ENCODE measurements around the gene KIDINS220. TPM values are rescaled to one million over a fixed set of nuclear protein-coding genes. Genes with fewer than 3 reads are reported as not detected.

The KIDINS220 gene
- total and polyA plus RNA-seq, 9 of the 15 experiments (the other 6 are each of a cell fraction or from before 2014, with no cell fraction given), result 15.2 to 48.0 (median 34.4) TPM

DNA sequence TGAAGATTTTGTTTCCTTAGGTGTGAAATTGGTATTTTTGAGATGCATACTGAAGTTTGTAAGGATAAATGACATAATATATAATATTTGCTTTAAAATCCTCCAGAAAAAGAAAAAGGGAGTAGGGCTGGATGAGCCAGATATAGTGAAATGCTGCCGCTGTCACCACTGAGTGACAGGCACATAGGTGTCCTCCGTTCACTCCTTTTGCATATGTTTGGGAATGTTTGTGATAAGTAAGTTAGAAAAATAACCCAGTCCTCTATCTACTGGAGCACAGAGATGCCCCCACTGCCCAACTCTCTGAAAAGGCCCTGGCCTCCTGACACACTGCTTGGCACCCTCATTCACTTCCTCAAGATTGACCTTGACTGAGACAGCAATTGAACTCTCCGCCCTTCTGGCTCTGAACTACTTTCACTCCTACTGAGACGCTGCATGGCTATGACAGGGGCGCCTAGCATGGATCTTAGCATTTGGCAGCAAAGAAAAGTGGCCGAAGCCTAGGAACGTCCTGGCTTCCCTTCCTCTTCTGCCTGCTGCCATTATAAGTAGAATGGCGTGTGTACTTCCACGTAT is 145.5 kb downstream of the KIDINS220 start (continued):
- TF ChIP-seq TCF3 (CRISPR knock-in tag; IDR thresholded peaks at IDR 0.05), result peak; percentile 49; the same call in 1 of the 2 replicates
- TF ChIP-seq, protein P1, sequence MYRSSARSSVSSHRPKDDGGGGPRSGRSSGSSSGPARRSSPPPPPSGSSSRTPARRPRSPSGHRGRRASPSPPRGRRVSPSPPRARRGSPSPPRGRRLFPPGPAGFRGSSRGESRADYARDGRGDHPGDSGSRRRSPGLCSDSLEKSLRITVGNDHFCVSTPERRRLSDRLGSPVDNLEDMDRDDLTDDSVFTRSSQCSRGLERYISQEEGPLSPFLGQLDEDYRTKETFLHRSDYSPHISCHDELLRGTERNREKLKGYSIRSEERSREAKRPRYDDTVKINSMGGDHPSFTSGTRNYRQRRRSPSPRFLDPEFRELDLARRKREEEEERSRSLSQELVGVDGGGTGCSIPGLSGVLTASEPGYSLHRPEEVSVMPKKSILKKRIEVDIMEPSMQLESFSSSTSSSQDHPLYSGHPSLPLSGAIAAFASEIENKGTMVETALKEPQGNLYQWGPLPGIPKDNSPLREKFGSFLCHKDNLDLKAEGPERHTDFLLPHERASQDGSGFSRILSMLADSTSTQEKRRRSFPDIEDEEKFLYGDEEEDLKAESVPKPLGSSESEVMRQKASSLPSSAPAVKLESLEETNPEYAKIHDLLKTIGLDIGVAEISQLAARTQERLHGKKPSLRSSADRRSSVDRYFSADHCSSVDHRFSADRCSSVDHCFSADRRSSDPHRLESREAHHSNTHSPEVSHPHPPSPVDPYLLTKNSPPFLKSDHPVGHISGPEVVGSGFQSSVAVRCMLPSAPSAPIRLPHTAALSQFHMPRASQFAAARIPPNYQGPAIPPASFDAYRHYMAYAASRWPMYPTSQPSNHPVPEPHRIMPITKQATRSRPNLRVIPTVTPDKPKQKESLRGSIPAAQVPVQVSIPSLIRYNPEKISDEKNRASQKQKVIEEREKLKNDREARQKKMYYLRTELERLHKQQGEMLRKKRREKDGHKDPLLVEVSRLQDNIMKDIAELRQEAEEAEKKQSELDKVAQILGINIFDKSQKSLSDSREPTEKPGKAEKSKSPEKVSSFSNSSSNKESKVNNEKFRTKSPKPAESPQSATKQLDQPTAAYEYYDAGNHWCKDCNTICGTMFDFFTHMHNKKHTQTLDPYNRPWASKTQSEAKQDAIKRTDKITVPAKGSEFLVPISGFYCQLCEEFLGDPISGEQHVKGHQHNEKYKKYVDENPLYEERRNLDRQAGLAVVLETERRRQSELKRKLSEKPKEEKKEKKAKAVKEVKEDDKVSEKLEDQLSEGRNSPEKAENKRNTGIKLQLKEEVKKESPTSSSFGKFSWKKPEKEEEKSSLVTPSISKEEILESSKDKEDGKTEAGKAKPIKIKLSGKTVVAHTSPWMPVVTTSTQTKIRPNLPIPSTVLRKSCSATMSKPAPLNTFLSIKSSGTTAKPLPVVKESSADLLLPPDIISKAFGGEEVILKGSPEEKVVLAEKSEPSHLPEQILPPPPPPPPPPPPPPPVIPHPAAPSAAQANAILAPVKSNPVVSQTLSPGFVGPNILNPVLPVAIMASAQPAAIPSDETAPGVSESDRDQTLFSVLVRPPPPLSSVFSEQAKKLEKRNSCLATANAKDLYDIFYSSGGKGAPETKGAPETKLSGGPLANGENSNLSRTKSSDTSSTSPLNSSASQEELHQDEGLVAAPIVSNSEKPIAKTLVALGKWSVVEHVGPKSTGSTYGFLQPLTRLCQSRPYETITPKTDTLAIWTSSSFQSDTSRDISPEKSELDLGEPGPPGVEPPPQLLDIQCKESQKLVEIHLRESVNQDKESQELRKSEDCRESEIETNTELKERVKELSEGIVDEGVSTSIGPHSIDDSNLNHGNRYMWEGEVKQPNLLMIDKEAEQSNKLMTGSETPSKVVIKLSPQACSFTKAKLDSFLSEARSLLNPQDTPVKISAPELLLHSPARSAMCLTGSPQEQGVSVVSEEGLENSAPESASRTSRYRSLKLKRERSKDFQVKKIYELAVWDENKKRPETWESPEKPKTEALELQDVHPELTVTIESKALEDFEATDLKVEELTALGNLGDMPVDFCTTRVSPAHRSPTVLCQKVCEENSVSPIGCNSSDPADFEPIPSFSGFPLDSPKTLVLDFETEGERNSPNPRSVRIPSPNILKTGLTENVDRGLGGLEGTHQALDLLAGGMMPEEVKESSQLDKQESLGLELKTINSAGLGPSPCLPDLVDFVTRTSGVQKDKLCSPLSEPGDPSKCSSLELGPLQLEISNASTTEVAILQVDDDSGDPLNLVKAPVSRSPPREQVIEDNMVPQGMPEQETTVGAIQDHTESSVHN (IDR thresholded peaks at IDR 0.05; ENCODE audit: borderline replicate concordance in 1 of 2, low read depth in 1 of 2), result no peak
- no peak for TF ChIP-seq ZNF282 (CRISPR knock-in tag; IDR thresholded peaks at IDR 0.05)
- 0 out of 2 replicates have a peak, but pooled peaks have one; percentile 14 for TF ChIP-seq CREB1 (IDR thresholded peaks at IDR 0.05)
- no peak for TF ChIP-seq CREB1 (CRISPR knock-in tag; IDR thresholded peaks at IDR 0.05)
- TF ChIP-seq PHF21A (IDR thresholded peaks at IDR 0.05; ENCODE audit: borderline replicate concordance, low read depth), result no peak
- TF ChIP-seq PYGO2 (tag; IDR thresholded peaks at IDR 0.05), result no peak
- no peak for TF ChIP-seq OTX1 (CRISPR knock-in tag; IDR thresholded peaks at IDR 0.05)
- TF ChIP-seq RBFOX2 (IDR thresholded peaks at IDR 0.05; ENCODE audit: low read depth, low read length), result no peak
- TF ChIP-seq, protein P2, sequence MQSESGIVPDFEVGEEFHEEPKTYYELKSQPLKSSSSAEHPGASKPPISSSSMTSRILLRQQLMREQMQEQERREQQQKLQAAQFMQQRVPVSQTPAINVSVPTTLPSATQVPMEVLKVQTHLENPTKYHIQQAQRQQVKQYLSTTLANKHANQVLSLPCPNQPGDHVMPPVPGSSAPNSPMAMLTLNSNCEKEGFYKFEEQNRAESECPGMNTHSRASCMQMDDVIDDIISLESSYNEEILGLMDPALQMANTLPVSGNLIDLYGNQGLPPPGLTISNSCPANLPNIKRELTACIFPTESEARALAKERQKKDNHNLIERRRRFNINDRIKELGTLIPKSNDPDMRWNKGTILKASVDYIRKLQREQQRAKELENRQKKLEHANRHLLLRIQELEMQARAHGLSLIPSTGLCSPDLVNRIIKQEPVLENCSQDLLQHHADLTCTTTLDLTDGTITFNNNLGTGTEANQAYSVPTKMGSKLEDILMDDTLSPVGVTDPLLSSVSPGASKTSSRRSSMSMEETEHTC (IDR thresholded peaks at IDR 0.05), result no peak
- peak; percentile 37 for TF ChIP-seq MEIS2 (IDR thresholded peaks at IDR 0.05; ENCODE audit: partially characterized antibody)
- no peak for TF ChIP-seq CLOCK (CRISPR knock-in tag; IDR thresholded peaks at IDR 0.05; ENCODE audit: borderline replicate concordance)
- TF ChIP-seq, protein P3, sequence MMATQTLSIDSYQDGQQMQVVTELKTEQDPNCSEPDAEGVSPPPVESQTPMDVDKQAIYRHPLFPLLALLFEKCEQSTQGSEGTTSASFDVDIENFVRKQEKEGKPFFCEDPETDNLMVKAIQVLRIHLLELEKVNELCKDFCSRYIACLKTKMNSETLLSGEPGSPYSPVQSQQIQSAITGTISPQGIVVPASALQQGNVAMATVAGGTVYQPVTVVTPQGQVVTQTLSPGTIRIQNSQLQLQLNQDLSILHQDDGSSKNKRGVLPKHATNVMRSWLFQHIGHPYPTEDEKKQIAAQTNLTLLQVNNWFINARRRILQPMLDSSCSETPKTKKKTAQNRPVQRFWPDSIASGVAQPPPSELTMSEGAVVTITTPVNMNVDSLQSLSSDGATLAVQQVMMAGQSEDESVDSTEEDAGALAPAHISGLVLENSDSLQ (IDR thresholded peaks at IDR 0.05), result peak; percentile 91
- TF ChIP-seq ARID1B (IDR thresholded peaks at IDR 0.05), result 0 out of 2 replicates have a peak, but pooled peaks have one; percentile 24
- TF ChIP-seq CBFA2T3 (IDR thresholded peaks at IDR 0.05), result peak; percentile 54

Data from K562 (cell line).